HepG2 (cell line): ENCODE measurements around the gene MARCO. TPM values are rescaled to one million over a fixed set of nuclear protein-coding genes. Genes with fewer than 3 reads are reported as not detected.

Source experiments
- ATAC-seq: fragments of 200-7000 bp; cut with Tn5 transposase; 3 replicates; pipeline ENCODE4 v1.9.1; 2020; ENCODE audit warnings: mild to moderate bottlenecking, moderate library complexity
- BruUV-seq: library from RNA; stranded (reverse); fragments of 400-500 nt; replicated peaks from 2 replicates; lab custom pipeline; 2021; lab: Mats Ljungman, UMichigan
- CTCF ChIA-PET: fragments of 300-600 bp; formaldehyde crosslinking; extraction: SDS; loops from one replicate; lab custom pipeline; 2021; ENCODE audit warnings: low total read pairs, inconsistent platforms, low intra/inter-chr PET ratio; lab: Yijun Ruan, JAX
- POLR2A ChIA-PET: fragments of 350-600 bp; sonication (Branson Sonifier 250); formaldehyde crosslinking; loops from one replicate; lab custom pipeline; 2020; ENCODE audit warnings: antibody characterized with exemption, inconsistent platforms; lab: Yijun Ruan, JAX
- DNase-seq: peaks from one replicate; pipeline ENCODE4 v3.0.0-alpha.2; 2015; ENCODE audit warnings: low spot score
- FAIRE-seq: peaks from 3 replicates; lab custom pipeline; 2011; peaks lifted over from hg19 to GRCh38; lab: Jason Lieb, UNC
- H2AFZ ChIP-seq: one replicate; pipeline ENCODE4 v1.6.1; 2011; ENCODE audit warnings: low read length, inconsistent platforms
- H3K27ac ChIP-seq: fragments of 300-600 bp; 3 replicates; pipeline ENCODE4 v1.8.0; 2011; ENCODE audit warnings: mixed run types, mild to moderate bottlenecking, mixed read lengths, low read length, inconsistent platforms; ENCODE audit not compliant: insufficient read depth; ENCODE audit errors: extremely low read length
- H3K27me3 ChIP-seq, 2 experiments: fragments of 200-600 bp in 1 of 2; 2 replicates in 1 of 2; 3 replicates in 1 of 2; pipeline versions ENCODE4 v1.6.0 to v1.8.0; 2011; ENCODE audit warnings: low read length in 2 of 2, mild to moderate bottlenecking in 2 of 2, moderate library complexity in 2 of 2, inconsistent platforms in 1 of 2; ENCODE audit not compliant: insufficient read depth in 2 of 2, control insufficient read depth in 1 of 2
- H3K36me3 ChIP-seq, 2 experiments: fragments of 200-600 bp in 1 of 2; replicated peaks in 1 of 2; 2 replicates in 1 of 2; 3 replicates in 1 of 2; pipeline versions ENCODE4 v1.5.1 to v1.8.0; 2011; ENCODE audit warnings: low read length in 2 of 2, inconsistent platforms in 1 of 2; ENCODE audit not compliant: insufficient read depth in 2 of 2, control insufficient read depth in 1 of 2
- H3K4me1 ChIP-seq: 2 replicates; pipeline ENCODE4 v1.5.1; 2012; ENCODE audit warnings: low read length, inconsistent platforms; ENCODE audit not compliant: insufficient read depth
- H3K4me2 ChIP-seq: 2 replicates; pipeline ENCODE4 v1.6.0; 2011; ENCODE audit warnings: low read depth, low read length, inconsistent platforms
- H3K4me3 ChIP-seq, 3 experiments: fragments of 200-600 bp in 1 of 3; sonication (generic), shearing (Covaris generic) in 1 of 3; replicated peaks in 1 of 3; 2 replicates each; pipeline ENCODE4 v1.5.1; 2011 to 2016; ENCODE audit warnings: low read length in 3 of 3, inconsistent platforms in 2 of 3, low read depth in 2 of 3, mild to moderate bottlenecking in 2 of 3, control low read depth in 1 of 3, mixed read lengths in 1 of 3; ENCODE audit not compliant: insufficient read depth in 1 of 3
- H3K79me2 ChIP-seq: one replicate; pipeline ENCODE4 v1.6.1; 2011; ENCODE audit warnings: low read length, inconsistent platforms; ENCODE audit not compliant: insufficient read depth
- H3K9ac ChIP-seq: 2 replicates; pipeline ENCODE4 v1.6.0; 2011; ENCODE audit warnings: mild to moderate bottlenecking, low read depth, low read length, inconsistent platforms; ENCODE audit not compliant: insufficient read depth
- H3K9me3 ChIP-seq: 2 replicates; pipeline ENCODE4 v1.5.1; 2012; ENCODE audit warnings: mild to moderate bottlenecking, low read length
- H4K20me1 ChIP-seq: 2 replicates; pipeline ENCODE4 v1.6.0; 2011; ENCODE audit warnings: inconsistent platforms, mild to moderate bottlenecking, low read length, moderate library complexity; ENCODE audit not compliant: insufficient read depth
- ARID2 ChIP-seq: sonication (generic); formaldehyde crosslinking; IDR thresholded peaks from 2 replicates; pipeline ENCODE4 v1.8.1; 2022; ENCODE audit warnings: mild to moderate bottlenecking, missing genetic modification reagents, borderline replicate concordance
- ATRX ChIP-seq: sonication (generic); formaldehyde crosslinking; IDR thresholded peaks from 2 replicates; pipeline ENCODE4 v1.4.0; 2020; ENCODE audit warnings: missing genetic modification reagents, borderline replicate concordance
- BATF2 ChIP-seq: sonication (generic); formaldehyde crosslinking; IDR thresholded peaks from 2 replicates; pipeline ENCODE4 v1.8.0; 2022; ENCODE audit warnings: mild to moderate bottlenecking, missing genetic modification reagents, moderate library complexity
- DR1 ChIP-seq: sonication (generic); formaldehyde crosslinking; IDR thresholded peaks from 2 replicates; pipeline ENCODE4 v1.8.0; 2021; ENCODE audit warnings: mild to moderate bottlenecking, missing genetic modification reagents, inconsistent platforms
- HMG20B ChIP-seq: conservative IDR thresholded peaks from 2 replicates; pipeline ENCODE4 v1.6.1; 2016; ENCODE audit warnings: missing genetic modification reagents, missing compliant biosample characterization
- MATR3 ChIP-seq: sonication (generic); formaldehyde crosslinking; IDR thresholded peaks from 2 replicates; pipeline ENCODE4 v1.4.0; 2020; ENCODE audit warnings: missing genetic modification reagents
- PCBP1 ChIP-seq: fragments of 200-400 bp; formaldehyde crosslinking; IDR thresholded peaks from 2 replicates; pipeline ENCODE4 v1.6.1; 2017; ENCODE audit warnings: mild to moderate bottlenecking, low read depth, low read length, borderline replicate concordance
- TGIF2 ChIP-seq: IDR thresholded peaks from 2 replicates; pipeline ENCODE4 v1.6.1; 2016; ENCODE audit warnings: control low read depth, missing compliant biosample characterization
- ZFAT ChIP-seq: sonication (generic); formaldehyde crosslinking; conservative IDR thresholded peaks from 2 replicates; pipeline ENCODE4 v1.8.1; 2023; ENCODE audit warnings: missing genetic modification reagents, inconsistent platforms
- ZNF512B ChIP-seq: sonication (generic); formaldehyde crosslinking; IDR thresholded peaks from 2 replicates; pipeline ENCODE4 v1.5.1; 2020; ENCODE audit warnings: missing genetic modification reagents, mild to moderate bottlenecking, borderline replicate concordance
- ZNF574 ChIP-seq: sonication (generic); formaldehyde crosslinking; IDR thresholded peaks from 2 replicates; pipeline ENCODE4 v1.4.0; 2020; ENCODE audit warnings: missing genetic modification reagents
- ZNF605 ChIP-seq: sonication (generic); formaldehyde crosslinking; IDR thresholded peaks from 2 replicates; pipeline ENCODE4 v1.8.0; 2022; ENCODE audit warnings: mild to moderate bottlenecking, missing genetic modification reagents
- ZSCAN12 ChIP-seq: sonication (generic); formaldehyde crosslinking; IDR thresholded peaks from 2 replicates; pipeline ENCODE4 v1.9.0; 2021; ENCODE audit warnings: mild to moderate bottlenecking, missing genetic modification reagents
- WGBS: methylation state at CpG from one replicate; pipeline ENCODE4 v1.1.6; 2017; ENCODE audit warnings: low lambda C conversion rate; 5-methylcytosine and 5-hydroxymethylcytosine counted together
- in situ Hi-C: cut with HindIII; loops from 2 replicates; pipeline ENCODE4 v1.10.0; 2017; ENCODE audit warnings: low pct_unique_long_range_greater_than_20kb; ENCODE audit not compliant: extremely low pct_ligation_motif_present
- intact Hi-C: fragments of 100-400 bp; cut with micrococcal nuclease; formaldehyde crosslinking; loops from one replicate; pipeline ENCODE4 v1.10.0; 2022; ENCODE audit not compliant: unreplicated experiment
- polyA plus RNA-seq, 8 experiments: library from polyadenylated mRNA; depleted of rRNA in 3 of 8; stranded (reverse) in 7 of 8; unstranded in 1 of 8; fragments of >200 nt; fragmentation: Illumina TruSeq in 4 of 8; extraction: Trizol in 4 of 8; gene quantifications; 2 replicates each; pipeline versions ENCODE4 v1.2.1 to v1.2.3, GENCODE V29; 2011 to 2016; ENCODE audit warnings: low read depth in 4 of 8, missing spikeins in 1 of 8, mixed read lengths in 1 of 8; ENCODE audit not compliant: insufficient read depth in 1 of 8
- total RNA-seq, 5 experiments: library from RNA; depleted of rRNA; stranded (reverse); fragments of >200 nt; fragmentation: Illumina TruSeq; extraction: Trizol; gene quantifications; 2 replicates each; pipeline ENCODE4 v1.2.3, GENCODE V29; 2016; ENCODE audit warnings: low read depth in 1 of 5

Gene MARCO
- total and polyA plus RNA-seq, 2 of the 13 experiments (the other 11 are each of a cell fraction or from before 2014, with no cell fraction given) = not detected

GRCh38 chr2:118967124-118967880, 25.3 kb downstream of the MARCO start:
- Histone ChIP-seq H3K36me3 (no peaks in the 10 kb centered on the region), H3K27ac (no peak overlapping the region), H3K27me3 (peaks cover 2 to 6% of the 10 kb centered on the region in 2 experiments; a peak in 2 of 5 replicates), H2AFZ (no peak overlapping the region), H3K9ac (no peak overlapping the region), H3K9me3 (no peaks in the 10 kb centered on the region), H3K4me3 (no peak overlapping the region), H3K4me1 (no peaks in the 10 kb centered on the region), H3K4me2 (no peak overlapping the region), H3K79me2 (no peaks in the 10 kb centered on the region), H4K20me1 (no peaks in the 10 kb centered on the region)
- DNase-seq (no peak), FAIRE-seq (no peak), ATAC-seq (no peak)
- intact Hi-C loops = no loop called here
- BruUV-seq = no TSS peak
- in situ Hi-C loops = no loop called here
- 16% methylated on average over 6 of the region's 6 CpGs for WGBS
- ChIA-PET POLR2A (no interaction called here), CTCF (no interaction called here)
- no peak for TF ChIP-seq TGIF2 (CRISPR knock-in tag)
- no peak for TF ChIP-seq ATRX
- no peak for TF ChIP-seq ARID2 (CRISPR knock-in tag)
- TF ChIP-seq ZNF605 (CRISPR knock-in tag) = no peak
- TF ChIP-seq HMG20B (CRISPR knock-in tag) = no peak
- no peak for TF ChIP-seq ZNF574 (CRISPR knock-in tag)
- TF ChIP-seq BATF2 (CRISPR knock-in tag) = no peak
- TF ChIP-seq DR1 = no peak
- no peak for TF ChIP-seq ZSCAN12
- no peak for TF ChIP-seq PCBP1
- no peak for TF ChIP-seq ZFAT (CRISPR knock-in tag)
- TF ChIP-seq ZNF512B = no peak
- TF ChIP-seq MATR3 (CRISPR knock-in tag) = no peak
